ENCODE data around the gene PLCL1.

The PLCL1 gene

DNA sequence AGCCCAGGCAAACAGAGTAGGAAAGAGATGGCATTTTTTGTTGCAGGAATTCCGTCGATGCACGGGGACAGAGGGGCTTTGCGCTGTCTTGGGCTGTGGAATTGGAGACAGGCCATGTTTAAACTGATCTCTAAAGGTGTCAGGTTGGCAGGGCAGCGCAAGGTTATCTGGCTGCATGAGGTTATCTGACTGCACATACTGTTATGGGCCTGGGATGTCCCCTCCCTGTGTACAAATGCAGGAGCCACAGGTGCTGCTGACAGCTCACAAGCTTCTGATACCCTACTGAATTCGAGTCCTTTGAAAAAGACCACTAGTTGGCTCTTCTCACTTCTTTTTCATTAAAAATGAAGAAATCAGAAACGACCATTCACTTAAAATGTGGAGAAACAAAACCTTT is 255.4 kb downstream of the PLCL1 start:
- in situ Hi-C loops (cut with MboI; ENCODE audit: low pct_unique_long_range_greater_than_20kb, low sequenced_read_pairs) = no loop called here
- no peak for DNase-seq

GRCh38 chr2:198060277-198060676 is 255.9 kb downstream of the PLCL1 start:
- no peak for DNase-seq
- in situ Hi-C loops (cut with MboI; ENCODE audit: low pct_unique_long_range_greater_than_20kb, low sequenced_read_pairs) = no loop called here

DNA sequence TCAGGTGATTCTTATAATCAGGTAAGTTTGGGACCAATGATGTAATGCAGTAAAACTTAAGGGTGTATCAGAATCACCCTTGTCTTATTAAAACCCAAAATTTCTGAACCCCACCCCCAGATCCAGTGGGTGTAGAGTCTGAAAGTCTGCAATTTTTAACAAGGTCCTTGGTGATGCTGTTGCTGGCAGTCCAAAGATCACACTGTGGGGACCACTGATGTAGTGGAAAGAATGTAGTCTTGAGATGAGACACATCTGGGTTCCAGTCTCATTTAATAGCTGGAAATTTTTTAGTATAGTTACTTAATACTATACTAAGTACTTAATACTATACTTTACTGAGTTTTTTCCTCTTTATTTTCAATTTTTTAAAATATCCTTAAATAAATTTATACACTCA is 258.4 kb downstream of the PLCL1 start:
- no peak for DNase-seq
- in situ Hi-C loops (cut with MboI; ENCODE audit: low pct_unique_long_range_greater_than_20kb, low sequenced_read_pairs) = no loop called here

GRCh38 chr2:198063242-198063641 is 258.8 kb downstream of the PLCL1 start:
- in situ Hi-C loops (cut with MboI; ENCODE audit: low pct_unique_long_range_greater_than_20kb, low sequenced_read_pairs) = no loop called here
- no peak for DNase-seq

DNA sequence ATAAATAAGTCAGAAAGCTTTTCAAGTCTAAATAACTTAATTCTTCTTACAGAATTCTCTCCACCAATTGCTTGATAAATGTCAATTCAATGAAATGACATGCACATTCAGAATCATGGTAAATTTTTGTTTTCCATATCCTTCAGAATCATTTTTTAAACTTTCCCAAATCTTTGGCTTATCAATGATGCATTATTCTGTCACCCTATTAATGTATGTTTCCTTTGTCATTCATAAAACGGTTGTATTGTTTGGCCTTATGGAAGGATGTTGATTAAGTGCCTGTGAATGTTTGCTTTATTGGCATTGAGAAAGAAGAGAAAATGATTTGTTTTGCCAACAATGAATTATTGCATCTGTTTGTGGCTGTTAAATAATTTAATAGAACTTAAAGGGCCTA is 260.9 kb downstream of the PLCL1 start:
- in situ Hi-C loops (cut with MboI; ENCODE audit: low pct_unique_long_range_greater_than_20kb, low sequenced_read_pairs) = no loop called here

DNA sequence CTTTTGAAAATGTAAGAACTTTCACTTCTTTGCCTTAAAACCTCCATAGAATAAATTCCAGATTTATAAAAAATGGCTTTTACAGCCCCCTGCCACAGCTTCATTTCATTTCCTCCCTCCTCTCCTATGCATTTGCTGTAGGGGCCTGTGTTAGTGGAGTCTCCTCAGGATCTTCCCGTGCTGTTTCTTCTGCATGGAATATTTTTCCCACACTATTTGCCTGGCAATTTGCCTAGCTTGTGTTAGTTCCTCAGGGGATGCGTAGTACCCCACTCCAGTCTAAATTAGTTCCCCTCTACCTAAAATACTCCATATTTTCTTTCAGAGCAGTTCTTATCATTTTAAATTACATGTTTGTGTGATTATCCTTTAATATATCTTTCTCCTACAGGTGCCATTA is 262.2 kb downstream of the PLCL1 start:
- no peak for DNase-seq
- in situ Hi-C loops (cut with MboI; ENCODE audit: low pct_unique_long_range_greater_than_20kb, low sequenced_read_pairs) = no loop called here

More for the DNA sequence above, 260.9 kb downstream of the PLCL1 start:
- no peak for DNase-seq

- in situ Hi-C loops (cut with MboI; ENCODE audit: low pct_unique_long_range_greater_than_20kb, low sequenced_read_pairs) = no loop called here
- DNase-seq = no peak
Observed at GRCh38 chr2:198072655-198073054, 268.3 kb downstream of the PLCL1 start.

GRCh38 chr2:198073253-198073652 is 268.9 kb downstream of the PLCL1 start:
- in situ Hi-C loops (cut with MboI; ENCODE audit: low pct_unique_long_range_greater_than_20kb, low sequenced_read_pairs) = no loop called here
- DNase-seq = no peak

- no peak for DNase-seq
- in situ Hi-C loops (cut with MboI; ENCODE audit: low pct_unique_long_range_greater_than_20kb, low sequenced_read_pairs) = no loop called here
Observed at GRCh38 chr2:198077477-198077876, 273.1 kb downstream of the PLCL1 start.

DNA sequence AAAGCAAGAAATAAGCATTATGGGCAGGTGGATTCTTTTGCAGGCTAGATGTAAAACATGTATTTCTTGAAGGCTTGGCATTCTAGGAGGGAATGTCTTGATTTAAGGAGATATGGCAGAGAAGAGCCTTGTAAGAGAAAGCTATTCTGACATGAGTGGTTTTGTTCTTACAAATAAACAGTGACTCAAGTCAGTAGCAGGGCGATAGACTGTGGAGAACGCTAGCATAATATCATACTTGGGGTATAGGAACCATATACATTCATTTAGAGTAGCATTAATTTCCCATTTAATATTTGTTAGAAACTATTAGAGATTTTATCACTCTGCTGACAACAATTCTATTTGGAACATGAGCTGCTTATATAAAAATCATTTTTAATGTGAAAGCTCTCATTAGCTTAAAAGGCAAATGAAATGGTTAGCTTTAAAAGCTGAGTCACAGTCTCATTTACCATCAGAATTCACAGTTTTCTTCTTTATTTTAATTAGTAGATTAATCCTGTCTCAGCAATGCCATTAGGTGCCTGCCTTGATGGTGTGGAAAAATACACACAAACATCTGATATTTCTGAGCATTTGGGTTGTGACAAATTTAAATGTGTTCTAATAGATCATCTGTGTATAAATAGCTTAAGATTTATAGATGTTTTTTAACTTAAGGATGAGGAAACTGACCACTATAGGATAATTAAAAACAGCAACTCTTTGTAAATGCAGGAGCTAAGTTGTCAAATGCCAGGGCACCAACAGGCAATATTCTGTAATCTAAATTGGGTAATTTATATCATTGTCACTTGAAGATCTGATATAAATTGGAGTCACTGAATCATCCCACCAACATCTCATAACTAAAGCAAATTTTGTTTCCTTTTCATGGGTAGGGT is 276.7 kb downstream of the PLCL1 start:
- no peak for DNase-seq
- in situ Hi-C loops (cut with MboI; ENCODE audit: low pct_unique_long_range_greater_than_20kb, low sequenced_read_pairs) = no loop called here

- DNase-seq = no peak
- in situ Hi-C loops (cut with MboI; ENCODE audit: low pct_unique_long_range_greater_than_20kb, low sequenced_read_pairs) = no loop called here
Observed at GRCh38 chr2:198084156-198084555, 279.8 kb downstream of the PLCL1 start.

GRCh38 chr2:198096002-198096401 is 291.6 kb downstream of the PLCL1 start:
- in situ Hi-C loops (cut with MboI; ENCODE audit: low pct_unique_long_range_greater_than_20kb, low sequenced_read_pairs) = no loop called here
- peak; percentile 5 for DNase-seq

DNA sequence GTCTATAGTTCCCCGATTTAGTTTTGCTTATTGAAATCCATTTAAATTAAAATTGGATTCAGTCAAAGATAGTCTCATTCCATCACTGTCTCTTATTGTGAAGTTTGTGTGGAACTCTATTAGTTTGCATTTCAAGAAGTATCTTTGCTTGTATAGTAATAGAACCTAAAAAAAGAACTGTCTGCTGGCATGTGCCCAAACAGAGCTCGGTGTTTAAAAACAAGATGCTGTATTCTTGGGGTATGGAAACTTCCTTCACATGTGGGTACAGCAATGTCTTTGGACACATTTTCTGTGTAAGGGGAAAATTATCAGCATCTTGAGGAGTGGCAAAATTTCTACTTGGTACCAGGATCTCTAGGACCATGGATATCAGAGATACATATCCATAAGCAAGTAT is 292.6 kb downstream of the PLCL1 start:
- no peak for DNase-seq

DNA sequence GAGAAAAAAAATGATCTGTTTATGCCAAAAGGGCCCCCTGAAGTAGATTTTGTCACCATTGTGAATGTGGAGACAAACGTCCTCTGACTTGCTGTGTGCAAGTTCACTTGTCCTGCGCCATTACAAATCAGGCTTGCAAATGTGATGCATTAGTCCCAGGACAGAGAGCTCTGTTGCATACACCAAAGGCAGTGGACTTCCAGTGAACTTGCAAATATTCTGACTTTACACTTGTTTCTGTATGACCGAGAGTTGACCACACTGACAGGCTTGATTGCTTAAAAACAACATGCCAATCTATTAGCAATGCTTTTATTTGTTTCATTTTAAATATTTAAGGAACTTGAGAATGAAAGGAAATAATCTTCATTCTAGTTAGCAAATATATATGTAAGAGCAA is 293.2 kb downstream of the PLCL1 start:
- no peak for DNase-seq
- in situ Hi-C loops (cut with MboI; ENCODE audit: low pct_unique_long_range_greater_than_20kb, low sequenced_read_pairs) = no loop called here

More for the DNA sequence above, 292.6 kb downstream of the PLCL1 start:
- in situ Hi-C loops (cut with MboI; ENCODE audit: low pct_unique_long_range_greater_than_20kb, low sequenced_read_pairs) = no loop called here

DNA sequence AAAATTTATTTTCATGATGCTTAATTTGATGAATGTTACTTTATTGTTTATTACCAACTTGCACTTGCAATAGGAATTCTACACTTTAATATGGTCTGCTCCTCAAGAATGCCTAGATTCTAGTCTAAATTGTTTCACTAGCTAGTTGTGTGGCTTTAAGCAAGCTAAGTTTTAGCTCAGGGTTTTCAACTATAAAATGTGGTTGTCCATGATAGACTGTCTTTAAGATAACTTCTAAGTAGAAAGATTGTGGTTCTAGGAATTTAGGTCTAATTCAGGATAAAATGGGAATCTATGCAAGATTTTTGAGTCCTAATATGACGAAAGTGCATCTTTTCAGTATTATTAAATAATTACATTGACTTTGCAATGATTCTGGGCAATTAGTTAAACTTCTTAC is 294.0 kb downstream of the PLCL1 start:
- no peak for DNase-seq
- in situ Hi-C loops (cut with MboI; ENCODE audit: low pct_unique_long_range_greater_than_20kb, low sequenced_read_pairs) = no loop called here

DNA sequence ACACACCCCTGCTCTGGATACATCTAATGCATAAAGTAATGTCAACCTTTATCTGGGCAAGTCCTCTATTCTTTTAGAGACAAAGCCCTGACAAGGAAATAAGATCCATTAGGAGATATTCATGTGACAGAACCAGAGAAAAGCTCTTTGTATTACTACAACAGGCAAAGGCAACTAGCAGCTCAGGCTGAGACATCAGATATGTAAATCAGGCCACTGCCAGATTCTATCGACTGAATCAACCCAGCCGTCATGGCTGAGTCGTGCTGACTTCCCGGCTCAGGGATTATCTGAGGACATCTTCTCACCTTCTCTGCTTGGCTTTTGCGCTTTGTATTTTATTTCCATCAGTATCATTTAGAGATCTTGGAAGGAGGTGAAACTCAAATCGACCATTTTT is 294.5 kb downstream of the PLCL1 start:
- in situ Hi-C loops (cut with MboI; ENCODE audit: low pct_unique_long_range_greater_than_20kb, low sequenced_read_pairs) = no loop called here
- no peak for DNase-seq

- no peak for DNase-seq
- in situ Hi-C loops (cut with MboI; ENCODE audit: low pct_unique_long_range_greater_than_20kb, low sequenced_read_pairs) = no loop called here
Observed at GRCh38 chr2:198100346-198100745, 296.0 kb downstream of the PLCL1 start.

- in situ Hi-C loops (cut with MboI; ENCODE audit: low pct_unique_long_range_greater_than_20kb, low sequenced_read_pairs) = no loop called here
- no peak for DNase-seq
Observed at GRCh38 chr2:198101688-198102087, 297.3 kb downstream of the PLCL1 start.

DNA sequence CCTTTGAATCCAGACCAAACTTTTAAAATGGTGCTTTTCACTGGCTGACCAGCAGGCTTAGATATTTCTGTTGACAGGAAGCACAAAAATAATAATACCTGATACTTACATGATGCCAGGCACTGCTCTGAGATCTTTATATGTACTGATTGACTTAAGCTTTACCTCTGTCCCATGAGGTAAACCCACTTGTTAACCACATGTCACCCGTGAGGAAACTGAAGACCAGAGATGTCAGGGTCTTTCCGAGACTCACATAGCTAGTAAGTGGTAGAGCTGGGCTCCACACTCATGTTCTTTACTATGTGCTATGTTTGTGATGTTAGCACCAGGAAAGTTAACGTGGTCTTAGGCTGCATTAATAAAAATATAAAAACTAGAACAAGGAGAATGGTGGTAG is 297.7 kb downstream of the PLCL1 start:
- no peak for DNase-seq

GRCh38 chr2:198102856-198103255 is 298.5 kb downstream of the PLCL1 start:
- in situ Hi-C loops (cut with MboI; ENCODE audit: low pct_unique_long_range_greater_than_20kb, low sequenced_read_pairs) = no loop called here
- no peak for DNase-seq

More for the DNA sequence above, 297.7 kb downstream of the PLCL1 start:
- in situ Hi-C loops (cut with MboI; ENCODE audit: low pct_unique_long_range_greater_than_20kb, low sequenced_read_pairs) = no loop called here
